GM19455 (cell line): Measurements from ENCODE around the gene ICAM1.
"Not testable (repeated sequence)": the region's sequence is repeated elsewhere in the genome, so short reads cannot be mapped to it uniquely, and the experiment has no call there.

Experiments used
- ATAC-seq: cut with Tn5 transposase; IDR thresholded peaks from one replicate; pipeline ENCODE4 v1.9.1; 2021; ENCODE audit not compliant: unreplicated experiment

Gene ICAM1

DNA sequence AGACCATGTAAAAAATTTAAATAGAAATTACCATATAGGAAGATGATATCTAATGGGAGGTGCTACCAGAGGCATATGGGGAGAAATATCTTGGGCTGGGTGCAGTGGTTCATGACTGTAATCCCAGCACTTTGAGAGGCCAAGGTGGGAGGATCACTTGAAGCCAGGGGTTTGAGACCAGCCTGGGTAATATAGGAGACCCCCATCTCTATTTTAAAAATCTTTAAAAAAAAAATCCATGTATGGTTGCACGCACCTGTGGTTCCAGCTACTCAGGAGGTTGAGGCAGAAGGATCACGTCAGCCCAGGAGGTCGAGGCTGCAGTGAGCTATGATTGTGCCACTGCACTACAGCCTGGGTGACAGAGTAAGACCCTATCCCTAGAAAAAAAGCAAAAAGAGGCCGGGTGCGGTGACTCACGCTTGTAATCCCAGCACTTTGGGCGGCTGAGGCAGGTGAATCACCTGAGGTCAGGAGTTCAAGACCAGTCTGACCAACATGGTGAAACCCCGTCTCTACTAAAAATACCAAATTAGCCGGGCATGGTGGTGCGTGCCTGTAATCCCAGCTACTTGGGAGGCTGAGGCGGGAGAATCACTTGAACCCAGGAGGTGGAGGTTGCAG, 29.0 kb upstream of the ICAM1 start:
- not testable (repeated sequence) for ATAC-seq

GRCh38 chr19:10243606-10244005, 27.3 kb upstream of the ICAM1 start:
- no peak for ATAC-seq

DNA sequence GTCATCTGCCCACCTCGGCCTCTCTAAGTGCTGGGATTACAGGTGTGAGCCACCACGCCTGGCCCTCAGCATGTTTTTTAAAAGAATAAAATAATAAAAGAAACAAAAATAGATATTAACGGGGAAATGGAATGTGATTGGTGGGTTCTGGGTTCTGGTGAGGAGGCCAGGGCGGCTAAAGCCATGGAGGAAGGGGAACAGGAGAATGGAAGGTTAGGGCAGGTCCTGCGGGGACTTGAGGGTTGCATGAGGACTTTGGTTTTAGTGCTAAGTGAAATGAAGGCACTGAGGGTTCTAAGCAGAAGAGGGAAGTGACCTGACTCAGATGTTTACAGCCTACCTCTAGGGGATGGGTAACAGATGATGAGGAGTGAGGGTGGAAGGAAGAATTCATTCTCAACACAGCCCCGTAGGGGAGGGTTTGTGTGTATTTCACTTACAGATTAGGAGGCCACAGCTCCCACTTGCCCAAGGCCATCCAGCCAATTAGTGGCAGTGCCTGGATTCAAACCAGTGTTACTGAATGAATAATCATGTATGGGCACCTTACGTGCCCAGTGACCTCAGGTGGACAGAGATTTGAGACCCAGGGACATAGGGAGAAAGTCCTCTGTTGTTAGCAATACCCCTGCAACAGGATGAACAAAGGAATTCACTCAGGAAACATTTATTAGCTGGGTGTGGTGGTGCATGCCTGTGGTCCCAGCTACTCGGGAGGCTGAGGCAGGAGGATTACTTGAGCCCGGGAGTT, 25.6 kb upstream of the ICAM1 start:
- ATAC-seq, result no peak

DNA sequence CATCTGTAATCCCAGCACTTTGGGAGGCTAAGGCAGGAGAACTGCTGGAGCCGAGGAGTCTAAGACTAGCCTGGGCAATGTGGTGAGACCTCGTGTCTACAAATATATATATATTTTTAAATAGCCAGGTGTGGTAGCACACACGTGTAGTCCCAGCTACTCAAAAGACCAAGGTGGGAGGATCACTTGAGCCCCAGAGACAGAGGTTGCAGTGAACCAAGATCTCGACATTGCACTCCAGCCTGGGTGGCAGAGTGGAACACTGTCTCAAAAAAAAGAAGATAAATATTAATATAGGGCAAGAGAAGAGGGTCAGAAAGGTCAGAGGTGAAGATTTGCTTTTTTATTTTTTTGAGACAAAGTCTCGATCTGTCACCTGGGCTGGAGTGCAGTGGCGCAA, 24.4 kb upstream of the ICAM1 start:
- ATAC-seq, result no peak

DNA sequence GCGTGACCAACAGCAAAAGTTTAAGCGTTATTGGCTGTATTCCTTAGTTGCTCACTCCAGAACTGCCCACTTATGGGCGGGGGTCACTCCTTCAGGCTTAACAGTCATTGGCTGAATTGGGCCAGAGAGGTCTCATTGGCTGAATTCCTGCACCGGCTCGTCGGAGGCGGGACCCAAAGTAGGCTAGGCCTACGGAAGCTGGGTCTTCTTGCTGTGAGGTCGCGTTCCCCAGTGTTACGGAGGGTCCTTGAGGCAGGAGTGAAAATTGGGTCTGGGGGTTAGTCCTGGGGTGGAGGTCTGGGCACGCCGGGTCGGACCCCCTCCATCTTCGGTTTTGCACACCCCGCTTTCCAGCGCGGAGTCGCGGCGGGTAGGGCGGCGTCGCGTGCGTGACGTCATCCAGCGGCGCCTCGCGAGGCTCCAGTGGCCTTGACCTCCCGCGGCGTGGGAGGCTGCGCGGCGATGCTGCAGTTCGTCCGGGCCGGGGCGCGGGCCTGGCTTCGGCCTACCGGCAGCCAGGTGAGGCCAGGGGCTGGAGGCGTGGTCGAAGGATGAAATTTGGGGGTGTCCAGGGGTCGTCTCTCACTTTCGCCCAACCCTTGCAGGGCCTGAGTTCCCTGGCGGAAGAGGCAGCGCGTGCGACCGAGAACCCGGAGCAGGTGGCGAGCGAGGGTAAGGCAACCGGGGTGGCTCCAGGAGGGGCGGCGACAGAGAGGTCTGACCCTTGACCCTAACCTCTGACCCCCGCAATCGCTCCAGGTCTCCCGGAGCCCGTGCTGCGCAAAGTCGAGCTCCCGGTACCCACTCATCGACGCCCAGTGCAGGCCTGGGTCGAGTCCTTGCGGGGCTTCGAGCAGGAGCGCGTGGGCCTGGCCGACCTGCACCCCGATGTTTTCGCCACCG, 18.9 kb upstream of the ICAM1 start, which contains the start of gene MRPL4:
MRPL4 (plus strand) TSS at position 423 of the 903 bp plus-strand sequence; CDS start at position 463, 40 bp downstream.
- ATAC-seq, result peak; percentile 77

- no peak for ATAC-seq
Measured at GRCh38 chr19:10252707-10253106, 18.2 kb upstream of the ICAM1 start.

DNA sequence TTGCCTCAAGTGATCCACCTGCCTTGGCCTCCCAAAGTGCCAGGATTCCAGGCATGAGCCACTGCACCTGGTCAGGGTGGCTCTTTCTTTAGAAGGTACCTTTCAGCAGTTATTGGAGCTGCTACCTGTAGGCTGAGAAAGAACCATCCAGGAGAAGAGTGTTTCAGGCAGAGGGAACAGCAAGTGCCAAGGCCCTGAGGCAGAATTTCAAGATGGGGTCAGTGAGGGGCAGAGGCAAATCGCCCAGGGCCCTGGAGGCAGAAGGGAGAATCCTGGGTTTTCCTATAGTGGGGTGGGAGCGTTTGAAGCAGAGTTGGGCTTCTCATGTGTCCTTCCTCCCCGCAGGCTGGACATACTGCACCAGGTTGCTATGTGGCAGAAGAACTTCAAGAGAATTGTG, 16.7 kb upstream of the ICAM1 start:
- no peak for ATAC-seq

- ATAC-seq, result no peak
Measured at GRCh38 chr19:10255358-10255757, 15.6 kb upstream of the ICAM1 start.

GRCh38 chr19:10256551-10256950, 14.4 kb upstream of the ICAM1 start:
- ATAC-seq, result no peak

DNA sequence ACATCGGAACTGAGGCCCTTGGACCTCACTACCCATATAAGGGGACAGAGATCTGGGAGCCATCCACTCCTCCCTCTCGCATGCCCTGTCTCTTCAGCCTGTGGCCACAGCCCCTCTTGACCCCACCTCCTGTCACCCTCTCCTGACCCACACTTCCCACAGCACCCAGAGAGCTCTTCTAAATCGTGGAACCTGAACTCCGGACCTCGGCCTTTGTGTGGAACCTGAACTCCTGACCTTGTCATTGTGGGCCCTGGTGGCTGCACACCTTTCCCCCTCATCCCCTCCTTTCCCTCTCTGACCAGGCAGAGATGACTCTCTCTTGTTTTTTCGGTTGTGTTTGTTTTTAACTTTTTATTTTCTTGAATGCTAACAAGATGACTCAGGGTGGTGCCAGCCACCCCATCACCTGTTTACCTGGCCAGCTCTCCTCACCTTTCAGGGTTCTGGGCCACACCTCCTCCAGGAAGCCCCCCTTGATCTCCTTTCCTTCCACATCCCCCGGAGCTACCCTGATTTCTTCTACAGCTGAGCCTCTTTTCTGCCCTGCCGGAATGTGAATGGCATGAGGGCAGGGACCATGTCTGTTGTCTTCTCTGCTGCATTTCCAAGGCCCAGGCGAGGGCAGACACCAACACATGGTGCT, 13.8 kb upstream of the ICAM1 start:
- ATAC-seq, result no peak

GRCh38 chr19:10258080-10258710, 12.7 kb upstream of the ICAM1 start:
- ATAC-seq, result no peak

GRCh38 chr19:10259162-10259905, 11.6 kb upstream of the ICAM1 start:
- ATAC-seq, result no peak

- ATAC-seq, result no peak
Measured at GRCh38 chr19:10260141-10260584, 10.8 kb upstream of the ICAM1 start.

DNA sequence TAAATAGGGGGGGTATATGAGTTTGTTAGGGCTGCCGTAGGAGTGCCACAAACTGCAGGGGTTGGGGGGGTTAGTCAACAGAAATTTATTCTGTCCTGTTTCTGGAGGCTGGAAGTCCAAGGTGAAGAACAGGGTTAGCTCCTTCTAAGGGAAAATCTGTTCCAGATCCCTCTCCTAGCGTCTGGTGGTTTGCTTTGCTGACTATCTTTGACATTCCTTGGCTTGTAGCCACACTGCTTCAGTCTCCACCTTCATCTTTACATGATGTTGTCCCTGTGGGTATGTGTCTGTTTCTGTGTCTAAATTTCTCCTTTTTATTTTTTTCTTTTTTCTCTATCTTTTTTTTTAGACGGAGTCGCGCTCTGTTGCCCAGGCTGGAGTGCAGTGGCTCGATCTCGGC, 8.1 kb upstream of the ICAM1 start:
- no peak for ATAC-seq

DNA sequence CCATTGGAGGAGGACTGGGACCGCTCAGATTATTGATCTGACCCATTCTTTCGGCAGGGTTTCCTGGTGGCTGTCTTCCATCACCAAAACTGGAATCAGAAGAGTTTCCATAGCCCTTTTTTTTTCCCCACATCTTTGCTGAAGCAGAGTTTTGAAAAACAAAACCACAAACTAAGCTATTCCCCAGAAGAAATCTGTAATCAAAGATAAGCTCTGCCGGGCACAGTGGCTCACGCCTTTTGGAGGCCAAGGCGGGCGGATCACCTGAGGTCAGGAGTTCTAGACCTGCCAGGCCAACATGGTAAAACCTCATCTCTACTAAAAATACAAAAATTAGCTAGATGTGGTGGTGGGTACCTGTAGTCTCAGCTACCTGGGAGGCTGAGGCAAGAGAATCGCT, 4.2 kb upstream of the ICAM1 start:
- ATAC-seq, result no peak

DNA sequence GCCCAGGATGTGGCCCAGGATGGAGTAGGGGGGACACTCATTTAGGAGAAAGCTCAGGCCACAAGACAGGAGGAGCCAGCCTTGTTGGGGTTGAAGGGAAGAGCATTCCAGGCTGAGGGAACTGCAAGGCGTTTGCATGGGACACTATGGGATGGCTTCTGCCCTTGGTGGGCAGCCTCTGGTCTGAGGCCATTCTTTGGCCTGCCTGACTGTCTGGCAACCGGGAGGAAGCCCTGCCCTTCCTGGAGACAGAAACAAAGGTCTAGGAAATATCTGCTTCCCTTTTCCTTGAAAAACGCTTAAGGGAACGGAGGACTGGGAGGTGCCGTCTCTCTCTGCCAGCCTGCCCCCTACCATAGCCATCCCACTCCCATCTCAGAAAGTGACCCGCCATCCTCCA, 2.8 kb upstream of the ICAM1 start:
- ATAC-seq, result no peak

DNA sequence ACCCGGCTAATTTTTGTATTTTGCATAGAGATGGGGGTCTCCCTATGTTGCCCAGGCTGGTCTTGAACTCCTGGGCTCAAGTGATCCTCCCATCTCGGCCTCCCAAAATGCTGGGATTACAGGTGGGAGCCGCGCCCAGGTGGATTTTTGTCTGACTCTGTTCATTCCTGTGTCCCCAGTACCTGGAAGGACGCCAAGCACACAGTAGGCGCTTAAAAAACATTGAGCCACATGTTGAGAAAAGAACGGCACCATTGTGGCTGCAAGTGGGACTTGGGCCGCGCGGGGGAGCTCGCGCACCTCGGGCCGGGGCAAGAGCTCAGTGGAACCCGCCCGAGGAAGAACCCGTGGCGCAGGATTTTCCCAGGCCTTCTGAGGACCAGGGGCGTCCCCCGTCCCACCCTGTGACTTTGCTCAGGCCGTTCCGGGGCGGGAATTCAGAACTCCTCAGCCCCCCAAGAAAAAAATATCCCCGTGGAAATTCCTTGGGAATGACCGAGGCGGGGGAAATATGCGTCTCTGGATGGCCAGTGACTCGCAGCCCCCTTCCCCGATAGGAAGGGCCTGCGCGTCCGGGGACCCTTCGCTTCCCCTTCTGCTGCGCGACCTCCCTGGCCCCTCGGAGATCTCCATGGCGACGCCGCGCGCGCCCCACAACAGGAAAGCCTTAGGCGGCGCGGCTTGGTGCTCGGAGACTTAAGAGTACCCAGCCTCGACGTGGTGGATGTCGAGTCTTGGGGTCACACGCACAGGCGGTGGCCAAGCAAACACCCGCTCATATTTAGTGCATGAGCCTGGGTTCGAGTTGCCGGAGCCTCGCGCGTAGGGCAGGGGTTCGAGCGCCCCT, 1.4 kb upstream of the ICAM1 start:
- peak; percentile 34 for ATAC-seq

DNA sequence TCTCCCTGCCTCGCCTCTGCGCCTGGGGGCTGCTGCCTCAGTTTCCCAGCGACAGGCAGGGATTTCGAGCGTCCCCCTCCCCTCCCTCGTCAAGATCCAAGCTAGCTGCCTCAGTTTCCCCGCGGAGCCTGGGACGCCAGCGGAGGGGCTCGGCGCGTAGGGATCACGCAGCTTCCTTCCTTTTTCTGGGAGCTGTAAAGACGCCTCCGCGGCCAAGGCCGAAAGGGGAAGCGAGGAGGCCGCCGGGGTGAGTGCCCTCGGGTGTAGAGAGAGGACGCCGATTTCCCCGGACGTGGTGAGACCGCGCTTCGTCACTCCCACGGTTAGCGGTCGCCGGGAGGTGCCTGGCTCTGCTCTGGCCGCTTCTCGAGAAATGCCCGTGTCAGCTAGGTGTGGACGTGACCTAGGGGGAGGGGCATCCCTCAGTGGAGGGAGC, 722 bp upstream of the ICAM1 start:
- no peak for ATAC-seq

- peak; percentile 19 for ATAC-seq
Measured at GRCh38 chr19:10271543-10272086, 695 bp downstream of the ICAM1 start.
